ELR (cell line): ENCODE data around the gene OSBPL10.
A peak's percentile ranks its signal among the peaks of the same experiment; 100 is the strongest.
"Not testable (repeated sequence)": the region's sequence is repeated elsewhere in the genome, so short reads cannot be mapped to it uniquely, and the experiment has no call there.

ENCODE experiments used
- DNase-seq: peaks from one replicate; pipeline ENCODE4 v3.0.0-alpha.2; 2015; ENCODE audit warnings: low read depth

Gene OSBPL10

DNA sequence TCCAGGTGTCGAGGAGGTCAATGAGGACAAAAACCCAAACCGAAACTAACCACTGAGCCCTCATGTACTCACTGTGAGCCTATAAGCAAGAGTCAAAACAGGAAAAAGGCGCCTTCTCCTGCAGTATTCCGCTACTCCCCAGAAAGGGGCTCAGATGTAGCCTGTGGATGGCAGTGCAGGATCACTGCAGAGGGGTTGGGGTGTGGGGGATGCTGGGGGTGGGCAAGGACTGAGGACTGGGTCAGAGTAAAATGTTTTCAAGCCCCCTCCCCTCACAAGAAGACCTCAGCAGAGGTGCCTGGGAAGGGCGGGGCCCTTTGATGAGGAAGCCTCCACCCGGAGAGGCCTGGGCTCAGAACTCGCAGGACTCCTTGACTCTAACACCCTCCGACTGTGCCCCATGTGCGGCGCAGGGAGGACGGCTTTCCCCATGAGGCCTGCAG is 170.1 kb downstream of the OSBPL10 start:
- no peak for DNase-seq

DNA sequence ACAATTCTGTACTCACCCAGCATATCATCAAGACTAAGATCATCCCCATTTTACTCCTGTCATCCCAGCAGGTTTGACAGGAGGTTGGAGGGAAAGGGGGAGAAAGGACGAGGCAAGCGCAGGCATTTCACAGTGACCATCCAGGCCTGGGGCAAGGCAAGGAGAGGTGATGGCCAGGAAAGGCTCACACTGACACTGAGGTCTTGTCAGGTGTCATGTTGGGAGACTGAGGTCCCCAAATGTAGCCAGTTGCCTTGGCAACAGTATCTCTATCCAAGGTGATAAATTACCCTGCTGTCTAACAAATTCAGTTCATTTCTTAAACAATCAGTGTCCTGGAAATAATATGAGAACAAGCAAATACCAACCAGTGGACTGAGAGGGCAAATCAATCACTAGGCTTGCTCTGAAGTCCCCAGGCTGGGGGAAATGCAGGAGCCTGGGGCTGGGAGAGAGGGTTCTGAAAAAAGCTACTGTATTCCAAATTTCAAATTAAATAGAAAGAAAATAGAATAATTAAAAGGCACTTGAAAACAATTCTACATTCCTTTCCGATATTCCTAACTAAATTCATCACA is 172.8 kb downstream of the OSBPL10 start:
- DNase-seq = no peak

DNA sequence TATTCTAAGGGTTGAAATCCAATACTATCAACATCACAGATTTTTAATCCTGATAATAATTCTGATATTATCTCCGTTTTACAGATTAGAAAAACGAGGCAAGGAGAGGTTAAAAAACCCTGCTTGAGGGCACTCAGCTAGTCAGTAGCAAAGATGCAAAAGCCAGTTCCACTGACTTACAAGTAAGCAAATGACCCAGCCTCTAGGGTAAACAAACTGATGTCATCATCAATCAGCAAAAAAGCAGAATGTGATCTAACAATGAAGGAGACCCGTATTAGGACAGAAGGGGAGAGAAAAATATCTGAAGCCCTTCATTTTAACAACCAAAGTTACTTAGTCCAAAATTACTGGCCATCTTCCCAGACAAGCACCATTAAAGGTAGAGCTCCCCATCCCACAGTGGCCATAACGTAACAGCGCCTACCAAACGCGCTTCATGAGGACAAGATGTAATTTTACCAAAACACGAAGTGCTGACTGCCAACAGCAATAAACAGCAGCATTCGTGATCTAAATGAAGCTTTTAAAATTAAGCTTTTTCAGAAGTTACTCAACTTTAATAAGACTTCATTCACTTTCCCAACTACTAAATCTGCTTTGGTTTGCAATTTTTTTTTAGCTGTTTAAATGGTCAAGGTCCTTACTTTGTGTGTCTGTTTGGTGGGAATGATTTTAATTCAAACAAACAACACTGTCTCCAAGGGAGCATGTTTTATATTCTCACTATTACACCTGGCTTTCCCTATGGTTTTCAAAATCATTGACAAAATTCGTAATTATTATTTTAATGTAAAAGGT is 176.6 kb downstream of the OSBPL10 start:
- DNase-seq = peak; percentile 8

DNA sequence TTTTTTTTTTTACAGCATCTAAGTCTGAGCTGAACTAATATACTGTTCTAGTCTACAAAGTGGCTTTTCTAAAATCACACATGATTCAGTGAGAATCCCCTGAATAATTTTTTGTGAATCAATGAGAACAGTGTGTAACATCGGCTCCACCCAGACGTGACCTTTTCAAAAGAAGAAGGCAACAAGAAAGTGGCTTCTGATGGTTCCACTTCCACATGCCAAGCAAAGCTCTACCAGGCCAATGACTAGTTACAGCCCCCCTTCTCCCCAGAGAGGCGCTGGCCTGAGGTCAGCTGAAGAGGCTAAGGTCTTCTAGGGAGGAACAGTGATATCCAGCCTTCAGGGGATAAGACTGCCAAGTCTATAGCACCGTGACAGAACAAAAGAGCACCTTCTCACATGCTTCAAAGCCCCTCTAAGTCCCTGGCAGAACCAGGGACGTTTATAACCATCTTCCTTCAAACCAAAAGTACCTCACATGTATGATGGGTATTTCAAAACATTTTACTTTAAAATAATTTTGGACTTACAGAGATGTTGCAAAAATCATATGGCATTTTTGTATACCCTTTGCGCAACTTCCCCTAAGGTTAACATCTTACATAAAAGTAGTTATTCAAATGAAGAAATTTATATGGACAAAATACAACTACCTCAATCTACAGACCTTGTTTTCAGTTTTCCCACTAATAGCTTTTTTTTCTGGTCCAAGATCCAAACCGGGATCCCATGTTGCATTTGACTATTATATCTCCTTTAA is 177.9 kb downstream of the OSBPL10 start:
- no peak for DNase-seq

DNA sequence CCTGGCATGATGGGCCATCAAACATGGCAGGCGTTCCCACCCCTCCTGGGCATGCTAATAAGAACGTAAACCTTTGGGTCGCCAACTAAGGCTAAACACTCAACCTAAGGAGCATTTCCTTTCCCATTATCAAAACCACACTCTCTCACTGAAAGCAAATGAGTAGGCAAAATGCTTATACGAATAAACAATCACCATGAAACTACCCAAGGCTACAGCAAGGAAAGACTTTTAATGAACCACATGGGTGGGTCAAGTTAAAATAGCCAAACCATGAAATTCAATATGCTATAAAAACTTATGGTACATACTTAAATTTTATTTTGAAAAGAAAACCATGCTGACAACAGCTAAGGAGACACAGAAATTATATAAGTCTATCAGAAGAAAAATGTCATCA is 180.6 kb downstream of the OSBPL10 start:
- no peak for DNase-seq

DNA sequence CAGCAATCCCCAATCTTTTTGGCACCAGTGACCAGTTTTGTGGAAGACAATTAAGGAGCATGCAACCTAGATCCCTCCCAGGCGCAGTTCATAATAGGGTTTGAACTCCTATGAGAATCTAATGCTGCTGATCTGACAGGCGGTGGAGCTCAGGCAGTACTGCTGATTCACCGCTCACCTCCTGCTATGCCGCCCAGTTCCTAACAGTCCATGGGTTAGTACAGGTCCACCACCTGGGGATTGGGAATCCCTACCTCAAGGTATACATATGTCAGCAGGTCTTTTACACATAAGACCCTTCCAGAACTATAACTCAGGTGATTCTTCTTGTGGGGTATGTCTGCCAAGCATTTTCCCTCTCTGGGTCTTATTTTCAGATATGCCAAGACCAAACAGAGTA is 182.2 kb downstream of the OSBPL10 start:
- no peak for DNase-seq

DNA sequence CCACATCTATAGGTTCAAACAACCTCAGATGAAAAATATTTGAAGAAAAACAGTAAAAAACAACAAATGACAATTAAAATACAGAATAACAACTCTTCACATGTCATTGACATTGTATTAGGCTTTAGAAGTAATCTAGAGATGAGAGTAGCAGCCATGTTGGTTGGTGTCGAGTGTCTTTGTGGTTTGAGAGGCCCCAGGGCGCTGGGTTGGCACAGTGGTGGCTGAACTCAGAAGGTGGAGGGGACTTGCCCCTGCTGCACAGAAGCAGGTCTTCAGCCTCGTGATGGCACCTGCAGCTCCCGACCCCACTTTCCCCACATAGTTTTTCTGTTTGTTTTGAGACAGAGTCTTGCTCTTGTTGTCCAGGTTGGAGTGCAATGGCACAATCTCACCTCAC is 187.2 kb downstream of the OSBPL10 start:
- DNase-seq = no peak

DNA sequence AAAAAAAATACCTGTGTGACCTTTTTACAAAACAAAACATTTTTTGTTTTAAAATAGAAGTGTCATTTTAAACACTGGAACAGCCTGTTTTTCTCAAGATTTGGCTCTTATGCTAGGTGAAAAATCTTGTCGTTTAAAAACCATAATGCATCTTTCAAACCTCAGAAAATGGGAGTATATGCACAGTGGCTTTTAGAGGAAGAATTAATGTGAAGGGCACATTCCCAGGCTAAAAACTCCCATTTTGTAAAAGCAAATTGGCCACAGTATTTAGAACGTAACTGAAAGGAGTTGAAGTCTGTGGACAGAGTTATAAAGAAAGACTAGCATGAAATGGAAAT is 190.0 kb downstream of the OSBPL10 start:
- DNase-seq = no peak

DNA sequence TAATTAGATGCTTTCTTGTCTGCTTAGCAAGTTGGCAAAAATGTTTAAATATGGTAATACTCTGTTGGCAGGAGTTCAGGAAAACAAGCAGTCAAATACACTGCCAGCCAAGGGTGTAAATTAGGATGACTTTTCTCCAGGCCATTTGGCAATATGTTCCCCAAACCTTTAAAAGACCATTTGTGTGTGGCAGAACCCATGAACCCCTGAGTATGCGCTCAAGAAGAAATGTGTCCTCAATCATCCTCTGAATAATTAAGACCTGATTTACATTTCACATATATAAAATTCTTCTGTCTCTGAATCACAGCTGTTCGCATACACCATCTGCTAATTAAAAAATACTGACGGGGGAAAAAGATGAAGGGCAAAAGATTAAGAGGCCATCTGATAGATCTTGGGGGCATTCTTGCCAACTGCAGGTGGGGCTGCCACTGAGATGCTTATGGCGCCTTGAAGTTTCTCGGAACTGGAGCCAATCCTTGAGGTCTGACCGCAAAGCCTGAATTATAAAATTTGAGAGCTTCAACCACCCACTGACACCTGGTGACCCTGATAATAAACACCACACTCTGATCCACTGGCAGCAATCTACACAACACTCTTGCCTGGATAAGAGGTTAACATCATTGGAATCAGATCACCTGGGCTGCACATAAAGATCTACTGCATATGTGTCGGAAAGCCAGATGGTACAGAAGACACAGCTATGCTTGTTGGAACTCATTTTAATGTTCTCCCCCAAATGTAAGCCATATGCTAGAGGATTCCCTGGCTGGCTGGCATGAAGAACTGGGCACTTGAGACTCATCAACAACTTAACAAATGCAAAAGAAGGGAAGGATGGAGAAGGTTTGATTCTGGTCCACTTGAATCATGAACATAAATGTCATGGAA is 190.6 kb downstream of the OSBPL10 start:
- no peak for DNase-seq

DNA sequence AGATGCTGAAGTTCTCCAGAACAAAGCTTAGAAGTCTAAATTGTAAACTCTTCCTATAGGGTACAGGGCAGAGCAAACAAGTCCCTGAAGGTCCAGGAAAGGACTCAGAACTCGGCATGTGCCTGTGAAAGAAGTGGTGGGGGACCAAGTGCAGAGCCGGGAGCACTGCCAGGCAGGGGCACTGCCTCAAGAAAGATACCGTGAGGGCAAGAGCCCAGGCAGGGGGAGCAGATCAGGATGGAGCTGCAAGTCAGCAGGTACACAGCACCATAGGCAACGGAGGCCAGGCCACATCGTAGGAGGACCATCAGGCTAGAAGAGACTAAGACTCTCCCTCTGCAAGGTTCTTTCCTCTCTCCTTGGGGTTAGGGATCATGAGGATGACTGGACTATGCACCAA is 191.6 kb downstream of the OSBPL10 start:
- DNase-seq = no peak

DNA sequence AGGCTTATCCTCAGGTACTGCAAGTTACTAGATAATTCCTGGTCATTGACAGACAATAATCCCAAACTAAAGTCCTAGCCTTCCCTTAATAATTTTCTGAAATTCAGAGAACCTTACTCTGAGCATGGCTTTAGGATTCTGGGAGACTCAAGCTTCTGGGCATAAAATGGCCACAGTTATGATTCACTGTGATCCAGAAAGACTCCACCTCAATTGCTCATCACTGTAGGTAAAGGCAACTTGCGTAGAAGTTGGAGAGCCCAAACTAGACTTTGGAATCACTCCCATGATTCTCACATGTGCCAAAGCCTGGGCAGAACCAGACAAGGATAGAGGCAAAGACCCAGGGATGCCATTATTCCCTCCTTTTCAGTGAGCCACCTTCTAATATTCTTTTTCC is 195.3 kb downstream of the OSBPL10 start:
- DNase-seq = no peak

DNA sequence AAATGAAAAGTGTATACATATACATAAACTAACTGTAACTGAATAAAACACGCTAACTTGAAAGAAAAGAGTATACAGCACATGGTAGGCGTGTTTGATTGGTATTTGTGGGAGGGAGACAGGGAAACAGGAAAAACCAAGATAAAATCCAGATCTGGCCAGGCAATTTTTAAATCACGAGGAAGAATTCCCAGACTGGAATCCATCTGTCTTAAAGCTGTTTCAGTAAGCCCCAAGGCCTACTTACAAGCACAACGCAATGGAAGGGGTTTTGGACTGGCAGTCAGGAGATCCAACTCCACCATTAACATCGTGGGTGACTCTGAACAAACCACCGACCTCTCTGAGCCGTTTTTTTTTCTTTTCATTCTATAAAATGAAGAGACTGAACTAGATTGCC is 195.8 kb downstream of the OSBPL10 start:
- no peak for DNase-seq

DNA sequence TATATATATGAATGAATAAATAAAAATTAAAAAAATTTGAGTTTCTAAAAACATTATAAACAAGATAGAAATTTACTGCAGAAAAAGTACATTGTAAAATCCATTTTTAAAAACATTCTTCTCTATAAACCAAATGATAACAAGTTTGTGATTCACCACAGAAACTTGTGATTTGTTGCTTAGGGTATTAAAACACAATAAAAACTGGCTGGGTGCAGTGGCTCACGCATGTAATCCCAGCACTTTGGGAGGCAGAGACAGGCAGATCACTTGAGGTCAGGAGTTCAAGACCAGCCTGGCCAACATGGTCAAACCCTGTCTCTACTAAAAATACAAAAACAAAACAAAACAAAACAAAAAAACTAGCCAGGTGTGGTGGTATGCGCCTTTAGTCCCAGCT is 197.2 kb downstream of the OSBPL10 start:
- DNase-seq = peak; percentile 27

DNA sequence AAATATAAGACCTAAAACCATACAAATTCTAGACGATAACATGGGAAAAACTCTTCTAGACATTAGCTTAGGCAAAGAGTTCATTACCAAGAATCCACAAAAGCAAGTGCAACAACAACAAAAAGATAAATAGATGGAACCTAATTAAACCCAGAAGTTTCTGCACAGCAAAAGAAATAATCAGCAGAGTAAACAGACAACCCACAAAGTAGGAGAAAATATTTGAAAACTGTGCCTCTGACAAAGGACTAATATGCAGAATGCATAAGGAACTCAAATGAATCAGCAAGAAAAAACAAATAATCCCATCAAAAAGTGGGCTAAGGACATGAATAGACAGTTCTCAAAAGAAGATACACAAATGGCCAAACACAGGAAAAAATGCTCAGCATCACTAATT is 198.8 kb downstream of the OSBPL10 start:
- DNase-seq = not testable (repeated sequence)

DNA sequence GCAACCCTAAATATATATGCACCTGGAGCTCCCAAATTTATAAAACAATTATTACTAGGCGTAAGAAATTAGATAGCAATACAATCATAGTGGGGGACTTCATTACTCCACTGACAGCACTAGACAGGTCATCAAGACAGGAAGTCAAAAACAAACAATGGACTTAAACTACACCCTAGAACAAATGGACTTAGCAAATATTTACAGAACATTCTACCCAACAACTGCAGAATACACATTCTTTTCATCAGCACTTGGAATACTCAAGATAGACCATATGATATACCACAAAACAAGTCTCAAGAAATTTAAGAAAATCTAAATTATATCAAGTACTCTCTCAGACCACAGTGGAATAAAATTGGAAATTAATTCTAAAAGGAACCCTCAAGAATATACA is 201.5 kb downstream of the OSBPL10 start:
- DNase-seq = no peak

DNA sequence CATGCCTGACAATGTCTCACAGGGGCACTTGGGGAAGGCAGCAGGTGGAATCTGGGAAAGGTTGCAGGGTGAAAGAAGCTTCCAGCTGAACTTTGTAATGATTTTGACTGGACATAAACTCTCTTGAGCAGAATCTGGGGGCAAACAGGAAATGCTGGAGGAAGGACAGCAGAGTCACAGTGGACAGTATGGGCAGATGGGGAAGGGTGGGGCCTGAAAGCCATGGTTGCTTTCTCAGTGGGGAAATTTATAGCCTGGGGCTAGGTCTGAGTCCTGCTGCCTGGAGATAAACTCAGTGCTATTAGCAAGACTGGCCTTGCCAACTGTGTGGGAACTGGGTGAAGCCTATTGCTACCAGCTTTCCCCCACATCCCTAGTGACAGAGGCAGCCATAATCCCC is 203.2 kb downstream of the OSBPL10 start:
- DNase-seq = peak; percentile 11

DNA sequence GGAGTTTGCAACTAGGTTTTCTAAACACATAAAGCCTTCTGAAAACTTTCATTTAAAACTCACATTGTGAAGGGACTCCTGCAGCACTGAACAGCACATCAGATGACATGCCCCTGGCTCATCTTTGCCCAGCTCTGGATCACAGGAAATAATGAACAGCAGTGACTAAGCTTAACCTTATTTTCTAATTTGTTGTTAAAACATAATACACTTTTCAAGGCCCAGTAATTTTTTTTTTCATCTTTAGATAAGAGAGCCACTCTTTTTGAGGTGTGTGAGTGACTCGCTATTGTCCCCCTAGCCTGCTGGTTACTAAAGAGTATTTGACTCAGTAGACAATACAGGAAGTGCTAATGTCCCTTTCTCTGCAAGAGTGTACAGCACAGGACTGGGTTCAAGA is 204.0 kb downstream of the OSBPL10 start:
- peak; percentile 47 for DNase-seq

DNA sequence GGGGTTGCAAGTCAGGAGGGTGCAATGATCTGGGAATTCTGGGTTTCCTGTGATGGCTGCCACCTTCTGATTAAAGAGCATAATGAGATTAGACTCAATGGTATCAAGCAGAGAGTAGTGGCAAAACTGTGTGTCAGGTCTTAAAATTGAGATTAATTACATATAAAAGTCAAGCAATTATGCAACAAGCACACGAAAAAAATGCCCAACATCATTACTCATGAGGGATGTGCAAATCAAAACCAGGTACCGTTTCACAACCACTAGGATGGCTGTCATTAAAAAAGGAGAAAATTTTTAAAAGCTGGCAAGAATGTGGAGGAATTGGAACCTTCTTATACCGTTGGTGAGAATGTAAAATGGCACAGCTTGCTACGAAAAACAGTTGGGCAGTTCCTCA is 205.0 kb downstream of the OSBPL10 start:
- no peak for DNase-seq

DNA sequence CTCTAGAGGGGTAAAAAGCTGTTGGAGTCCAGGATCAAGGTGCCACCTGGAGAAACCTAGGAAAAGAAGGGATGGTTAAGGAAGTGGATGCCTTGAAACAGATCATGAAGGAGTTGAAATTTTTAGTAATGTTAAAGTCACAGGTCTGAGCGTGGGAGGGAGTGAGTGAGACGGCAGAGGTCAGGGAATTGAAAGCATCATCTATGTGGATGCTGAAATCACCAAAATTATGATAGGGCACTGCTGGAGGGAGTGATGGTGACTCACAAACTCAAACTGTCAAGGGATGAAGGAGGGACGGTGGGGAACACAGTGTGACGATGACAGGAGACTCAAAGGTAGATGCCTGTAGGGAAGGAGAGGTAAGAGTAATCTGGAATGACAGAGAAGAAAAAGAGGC is 205.7 kb downstream of the OSBPL10 start:
- DNase-seq = no peak

DNA sequence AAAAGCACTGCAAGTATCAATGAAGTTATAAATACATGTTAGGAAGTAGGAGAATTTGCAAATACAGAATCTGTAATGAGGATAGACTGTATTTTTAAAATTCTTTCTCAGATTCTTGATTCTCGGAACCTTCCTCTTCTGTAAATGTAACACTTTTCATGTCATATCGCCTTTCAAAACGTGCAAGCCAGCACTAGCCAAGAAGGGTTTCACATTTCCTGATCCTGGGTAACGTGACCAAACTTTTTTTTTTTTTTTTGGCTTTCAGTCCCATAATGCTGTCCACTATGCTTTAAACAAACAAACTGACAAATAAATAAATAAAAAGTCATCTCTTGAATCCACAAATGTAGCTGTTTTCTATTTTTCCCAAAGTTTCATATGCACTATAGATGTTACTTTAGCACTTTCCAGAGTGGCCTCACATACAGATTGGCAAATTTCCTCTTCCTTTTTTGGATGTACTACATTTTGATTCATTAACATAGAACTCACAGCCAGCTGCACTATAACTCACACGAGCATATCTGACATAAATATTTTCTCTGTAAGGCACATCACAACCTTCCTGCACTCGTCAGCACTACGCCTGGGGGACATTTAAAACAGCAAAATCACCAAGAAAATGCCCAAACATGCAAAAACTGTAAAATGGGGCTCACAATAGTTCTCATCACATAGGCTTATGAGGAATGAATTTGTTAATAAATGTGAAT is 208.1 kb downstream of the OSBPL10 start:
- DNase-seq = no peak

DNA sequence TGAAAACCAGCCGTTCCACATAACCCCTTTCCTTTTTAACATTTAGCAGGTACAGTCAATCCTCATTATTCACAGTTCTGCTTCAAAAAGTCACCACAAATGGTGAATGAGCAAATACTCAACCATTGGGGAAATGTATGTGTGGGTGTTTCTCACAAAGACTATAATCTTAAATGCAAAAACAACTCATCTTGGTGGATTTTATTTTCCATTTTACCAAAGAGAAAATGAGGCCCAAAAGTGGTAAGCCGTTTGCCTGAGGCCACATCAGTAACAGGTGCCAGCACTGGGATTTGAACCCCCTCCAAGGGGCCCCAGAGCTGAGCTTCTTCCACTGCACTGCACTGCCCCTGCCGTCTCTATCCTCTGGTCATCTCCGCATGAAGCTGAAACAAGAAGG is 208.8 kb downstream of the OSBPL10 start:
- DNase-seq = no peak
